Amniotic epithelial cell (primary cell): ENCODE measurements around the gene EFEMP1.
A peak's percentile ranks its signal among the peaks of the same experiment; 100 is the strongest.

Experiments
- DNase-seq: peaks from one replicate; pipeline ENCODE4 v3.0.0-alpha.2; 2010; ENCODE audit warnings: low read depth

Gene EFEMP1, protein sequence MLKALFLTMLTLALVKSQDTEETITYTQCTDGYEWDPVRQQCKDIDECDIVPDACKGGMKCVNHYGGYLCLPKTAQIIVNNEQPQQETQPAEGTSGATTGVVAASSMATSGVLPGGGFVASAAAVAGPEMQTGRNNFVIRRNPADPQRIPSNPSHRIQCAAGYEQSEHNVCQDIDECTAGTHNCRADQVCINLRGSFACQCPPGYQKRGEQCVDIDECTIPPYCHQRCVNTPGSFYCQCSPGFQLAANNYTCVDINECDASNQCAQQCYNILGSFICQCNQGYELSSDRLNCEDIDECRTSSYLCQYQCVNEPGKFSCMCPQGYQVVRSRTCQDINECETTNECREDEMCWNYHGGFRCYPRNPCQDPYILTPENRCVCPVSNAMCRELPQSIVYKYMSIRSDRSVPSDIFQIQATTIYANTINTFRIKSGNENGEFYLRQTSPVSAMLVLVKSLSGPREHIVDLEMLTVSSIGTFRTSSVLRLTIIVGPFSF

DNA sequence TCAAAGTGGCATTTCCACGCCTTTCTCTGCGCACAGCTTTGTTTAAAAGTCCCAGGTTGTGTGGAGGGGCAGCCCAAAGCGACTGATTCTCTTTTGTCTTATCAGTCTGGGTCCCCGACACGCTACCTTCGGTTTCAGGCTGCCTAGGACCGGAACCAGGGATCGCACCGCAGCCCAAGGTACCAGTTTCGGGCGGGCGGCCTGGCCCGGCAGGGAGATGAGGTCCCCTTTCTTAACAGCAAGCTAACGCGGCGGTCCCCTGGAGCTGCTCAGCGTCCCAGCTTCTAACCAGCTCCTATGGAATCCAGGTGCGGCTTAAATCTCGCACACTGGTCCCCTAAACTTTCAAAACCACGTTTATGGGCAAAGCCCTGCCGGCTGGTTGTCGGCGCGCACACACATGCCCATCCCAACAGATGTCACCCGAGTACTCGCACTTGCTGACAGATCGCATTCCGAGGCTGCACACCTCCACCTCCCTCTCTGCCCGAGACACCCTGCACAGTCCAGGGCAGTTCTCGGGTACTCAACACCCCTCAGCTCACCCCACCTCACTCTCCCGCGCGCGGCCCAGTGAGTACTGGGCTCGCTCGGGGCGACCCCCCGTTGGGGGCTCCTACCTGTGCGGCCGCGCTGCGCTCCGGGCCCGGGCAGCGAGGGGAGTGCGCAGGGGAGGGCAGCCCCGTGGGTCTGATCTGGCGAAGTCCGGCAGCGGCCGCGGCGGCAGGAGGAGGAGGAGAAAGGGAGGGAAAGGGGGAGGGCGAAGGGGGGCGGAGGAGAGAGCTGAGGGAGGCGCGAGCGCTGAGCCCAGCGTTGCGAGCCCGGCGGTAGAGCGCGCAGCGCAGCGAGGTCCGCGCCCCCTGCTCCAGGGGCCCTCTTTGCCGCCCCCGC, at the start of gene EFEMP1:
Gene EFEMP1, minus strand, starts transcription at position 692 of the 891 bp plus-strand sequence. CDS start 1,342 bp downstream, outside the sequence.
- peak; percentile 77 for DNase-seq

DNA sequence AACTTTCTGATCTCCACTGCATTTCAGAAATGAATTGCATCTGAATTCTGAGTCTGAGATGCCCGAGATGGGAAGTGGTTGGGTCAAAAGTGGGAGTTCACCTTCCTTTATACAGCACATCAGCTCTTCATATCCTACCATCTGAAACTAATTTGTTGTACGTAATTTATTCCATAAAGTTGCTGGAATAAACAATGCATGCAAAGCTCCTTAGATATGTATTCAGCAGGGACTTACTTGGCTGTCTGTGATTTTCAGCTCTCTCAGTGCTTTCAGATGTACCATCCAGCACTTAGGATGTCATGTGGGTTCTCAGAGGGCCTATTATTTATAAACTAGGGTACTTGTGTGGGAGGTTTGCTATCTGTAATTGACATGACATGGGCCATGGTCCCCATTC, 46.9 kb upstream of the EFEMP1 start:
- DNase-seq, result no peak

DNA sequence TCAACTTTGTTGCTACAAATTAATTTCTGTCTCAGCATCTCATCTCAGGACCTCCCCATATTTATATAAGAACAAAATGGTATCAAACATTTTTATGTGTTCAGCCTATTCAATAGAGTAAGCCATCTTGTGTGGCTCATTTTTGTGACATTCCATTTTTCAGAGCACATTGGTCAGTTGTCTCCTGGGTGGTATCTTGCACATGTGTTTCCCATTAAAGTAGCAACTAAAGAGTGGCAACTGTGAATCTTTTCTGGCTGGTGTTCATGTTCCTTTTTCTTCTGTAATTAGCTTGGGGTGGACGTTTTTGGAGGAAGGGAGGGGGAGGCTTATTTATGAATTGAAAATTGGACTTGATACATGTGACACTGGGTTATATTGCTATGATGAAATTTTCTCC, 45.4 kb upstream of the EFEMP1 start:
- DNase-seq, result no peak

DNA sequence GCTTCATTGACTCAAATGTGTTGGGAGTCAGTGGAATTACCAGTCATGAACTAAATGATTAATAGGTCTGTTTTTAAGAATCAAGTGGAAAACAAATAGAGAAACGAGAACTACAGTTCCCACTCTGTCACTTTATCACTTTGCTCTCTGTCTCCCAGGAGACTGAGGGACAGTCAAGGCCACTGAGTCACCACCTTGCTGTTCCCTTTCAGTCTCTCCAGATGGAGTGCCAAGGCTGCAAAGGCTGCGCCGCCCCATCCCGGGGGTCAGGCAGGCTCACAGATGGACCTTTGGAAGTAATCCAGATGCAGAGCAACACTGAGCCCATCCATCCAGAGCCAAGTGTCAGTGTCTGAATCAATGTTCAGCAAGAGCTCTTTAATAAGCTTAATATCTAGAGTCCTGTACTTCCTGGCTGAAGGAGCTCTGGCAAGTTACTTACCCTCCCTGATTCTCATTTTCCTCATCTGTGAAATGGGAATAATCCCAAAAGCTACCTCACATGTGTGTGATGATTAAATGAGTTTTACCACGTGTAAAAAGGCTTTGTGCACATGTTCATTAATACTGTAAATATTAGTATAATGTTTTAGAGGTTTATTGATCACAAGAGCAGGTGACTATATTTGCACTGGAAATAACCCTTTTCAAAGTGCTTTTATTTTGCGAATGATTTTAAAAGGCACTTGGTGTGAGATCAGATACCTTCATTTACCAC, 43.0 kb upstream of the EFEMP1 start:
- DNase-seq, result no peak

DNA sequence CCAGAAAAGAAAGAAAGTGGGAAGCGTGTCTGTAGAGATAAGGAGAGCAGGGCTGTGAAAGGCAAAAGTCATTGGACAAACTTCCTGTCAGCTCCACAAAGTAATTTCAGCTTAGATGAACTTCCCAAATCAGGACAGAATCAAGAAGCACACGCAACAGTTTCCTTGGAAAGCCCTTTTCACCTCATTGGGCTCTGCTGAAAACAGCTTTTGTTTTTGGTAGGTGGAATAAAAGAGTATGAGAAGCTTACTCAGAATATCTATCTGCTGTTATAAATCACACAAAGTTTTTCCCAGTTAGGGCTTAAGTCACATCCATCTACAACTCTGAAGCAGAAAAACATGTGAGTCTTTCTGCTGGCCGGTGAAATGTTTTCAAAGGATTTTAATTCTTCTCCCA, 42.4 kb upstream of the EFEMP1 start:
- DNase-seq, result peak; percentile 89

DNA sequence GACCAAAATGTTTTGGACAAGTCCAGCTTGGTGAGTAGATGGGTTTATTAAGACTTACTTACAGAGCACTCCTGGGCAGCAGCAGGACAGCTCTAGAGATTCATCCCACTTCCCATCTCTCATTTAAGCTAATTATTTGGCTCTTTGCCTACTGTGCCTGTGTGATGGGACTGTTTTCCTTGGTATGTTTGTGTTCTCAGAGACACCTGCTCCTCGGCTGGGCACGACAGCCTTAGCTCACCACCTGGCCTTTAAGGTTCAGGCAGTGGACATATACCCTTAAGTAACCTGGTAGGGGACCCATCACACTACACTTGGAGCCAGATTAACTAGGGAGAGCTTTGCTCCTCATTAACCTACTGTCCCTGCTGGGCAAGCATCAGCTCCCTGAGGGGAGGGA, 41.7 kb upstream of the EFEMP1 start:
- no peak for DNase-seq

DNA sequence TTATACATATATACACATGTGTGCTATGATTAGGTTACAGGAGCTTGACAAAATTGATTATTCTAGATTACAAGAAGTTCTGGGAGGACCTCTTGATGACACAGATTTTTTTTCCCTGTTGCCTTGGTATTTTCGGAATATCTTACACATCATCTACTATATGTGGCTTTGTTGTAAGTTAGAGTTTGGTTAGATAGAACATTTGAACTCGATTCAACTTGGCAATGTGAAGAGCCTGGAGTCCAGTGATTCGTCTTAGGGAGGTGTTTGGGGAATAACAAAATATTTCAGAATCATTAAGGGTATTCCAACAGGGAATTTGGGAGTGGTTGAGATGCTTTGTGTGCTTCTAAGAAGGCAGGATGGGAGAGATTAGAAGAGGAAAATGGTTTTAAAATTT, 39.3 kb upstream of the EFEMP1 start:
- DNase-seq, result no peak

DNA sequence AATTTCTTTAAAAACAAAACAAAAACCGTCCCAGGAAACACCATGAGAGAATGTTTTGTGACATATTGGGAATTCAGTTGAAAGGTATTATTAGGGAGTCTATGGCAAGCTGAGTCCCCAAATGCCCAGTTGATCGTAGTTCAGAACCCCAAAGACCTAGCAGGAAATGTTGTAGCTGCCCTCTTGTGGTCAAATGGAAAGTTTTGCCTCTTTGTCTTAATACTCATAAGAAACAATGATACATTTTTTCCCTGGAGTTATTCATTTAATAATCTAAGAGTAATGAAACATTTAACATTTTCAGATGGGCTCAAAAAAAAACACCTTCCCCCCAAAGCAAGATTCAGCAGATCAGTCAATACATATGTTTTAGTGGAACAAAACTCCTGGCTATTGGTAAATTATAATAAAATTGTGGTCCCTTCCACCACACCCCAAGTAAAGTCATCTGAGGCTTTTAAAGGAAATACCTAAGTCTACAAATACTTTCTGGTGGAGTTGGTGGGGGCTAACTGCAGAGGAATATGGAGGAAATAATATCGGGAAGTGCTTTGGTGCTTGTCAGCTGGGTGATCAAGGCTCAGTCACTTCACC, 37.8 kb upstream of the EFEMP1 start:
- DNase-seq, result peak; percentile 72

DNA sequence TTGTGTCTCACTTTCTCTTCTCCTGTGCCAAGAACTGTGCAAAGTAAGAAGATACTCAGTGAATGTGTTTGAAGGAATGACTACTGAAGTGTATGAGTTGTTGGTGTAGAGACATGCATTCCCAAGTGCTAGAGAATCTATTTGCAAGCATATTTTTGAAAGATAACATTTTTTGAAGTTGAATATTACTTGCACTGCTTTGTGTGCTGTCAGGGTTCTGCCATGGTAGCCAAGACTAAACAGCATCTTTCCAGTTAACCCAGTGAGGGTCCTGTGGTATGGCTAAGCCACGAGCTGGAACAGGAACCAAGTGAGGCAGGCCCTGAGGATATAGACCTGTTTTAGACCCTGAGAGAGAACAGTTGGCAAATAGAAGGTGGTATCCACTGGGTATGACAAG, 35.2 kb upstream of the EFEMP1 start:
- peak; percentile 49 for DNase-seq

DNA sequence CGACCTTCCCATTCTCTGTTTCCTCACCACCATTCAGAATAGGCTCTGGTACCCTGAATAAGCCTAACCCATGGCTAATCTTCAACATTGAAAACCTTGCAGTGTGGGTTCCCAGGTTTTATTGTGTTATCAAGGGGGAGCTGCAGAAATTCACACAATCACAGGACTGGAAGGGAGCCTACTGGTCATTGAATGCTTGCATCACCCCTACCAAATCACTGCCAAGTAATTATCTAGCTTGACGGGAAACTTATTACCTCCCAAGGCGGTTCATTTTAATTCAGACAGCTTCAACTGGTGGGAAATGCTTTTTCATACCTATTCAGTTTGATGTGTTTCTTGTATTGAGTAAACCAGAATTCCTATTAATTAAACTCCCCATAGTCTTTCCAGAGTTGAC, 33.6 kb upstream of the EFEMP1 start:
- DNase-seq, result peak; percentile 74

DNA sequence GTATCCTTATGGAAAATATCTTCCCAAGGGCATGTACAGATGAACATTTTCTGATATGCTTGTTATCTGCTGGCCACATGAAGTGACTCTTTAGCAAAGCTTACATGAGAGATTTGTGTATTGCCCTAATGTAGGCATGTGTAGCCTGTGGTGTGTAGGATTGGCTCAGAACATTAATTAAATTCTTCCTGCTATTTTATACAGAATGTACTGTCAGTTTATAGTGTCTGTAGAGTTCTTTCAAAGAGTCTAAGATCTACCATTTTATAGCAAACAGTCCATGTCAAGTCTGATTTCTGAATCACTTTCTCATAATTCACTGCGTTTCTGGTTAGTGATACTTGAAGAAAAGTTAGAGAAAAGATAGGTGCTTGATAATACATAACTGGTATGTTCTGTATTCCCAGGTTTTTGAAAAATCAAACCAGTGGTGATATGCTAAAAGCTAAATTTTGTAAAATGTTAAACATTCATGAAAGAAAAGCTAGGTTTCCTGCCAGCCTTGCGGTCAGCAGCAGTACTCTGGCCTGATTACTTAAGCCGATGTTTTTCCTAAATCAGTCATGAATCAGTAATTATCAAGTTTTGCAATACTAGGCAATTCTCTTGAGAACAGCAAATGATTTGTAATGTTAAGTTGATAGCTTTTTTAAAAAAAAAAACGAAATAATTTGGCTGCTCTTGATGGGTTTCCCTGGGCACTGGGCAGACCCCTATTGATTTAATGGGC, 30.9 kb upstream of the EFEMP1 start:
- DNase-seq, result peak; percentile 97

DNA sequence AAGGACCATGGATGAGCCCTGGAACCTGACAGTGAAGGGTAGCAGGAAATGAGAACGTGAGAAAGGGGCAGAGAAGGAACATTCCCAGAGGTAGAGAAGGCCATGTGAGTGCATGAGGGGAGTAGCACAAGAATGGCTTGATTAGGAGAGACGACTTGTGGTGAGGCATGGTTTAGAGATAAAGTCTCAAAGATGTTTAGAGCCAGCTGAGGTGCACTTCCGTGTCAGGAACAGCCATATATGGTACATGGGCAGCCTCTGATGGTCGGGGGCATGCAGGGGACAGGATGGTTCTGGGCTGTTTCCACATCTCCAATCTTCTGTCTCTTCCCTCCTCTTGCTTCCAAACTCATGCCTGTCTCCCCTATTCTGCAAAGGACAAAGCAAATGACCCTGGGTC, 28.8 kb upstream of the EFEMP1 start:
- DNase-seq, result peak; percentile 99

DNA sequence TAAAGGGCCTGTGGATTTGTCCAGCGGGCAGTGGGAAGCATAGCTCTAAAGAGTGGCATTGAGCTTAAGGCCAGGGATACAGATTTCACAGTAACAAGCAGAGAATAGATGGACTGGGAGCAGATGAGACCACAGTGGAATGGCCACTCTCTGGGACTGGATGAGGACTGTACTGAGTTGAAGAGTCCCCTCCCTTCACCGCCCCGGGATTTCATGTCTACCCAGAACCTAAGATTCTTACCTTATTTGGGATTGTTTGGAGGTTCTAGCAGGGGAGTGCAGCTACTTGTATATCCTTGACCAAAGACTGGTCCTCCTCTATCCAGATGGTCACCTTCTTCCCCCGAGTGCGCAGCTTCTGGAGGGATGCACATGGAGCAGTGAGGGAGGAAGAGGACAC, 28.0 kb upstream of the EFEMP1 start:
- no peak for DNase-seq

DNA sequence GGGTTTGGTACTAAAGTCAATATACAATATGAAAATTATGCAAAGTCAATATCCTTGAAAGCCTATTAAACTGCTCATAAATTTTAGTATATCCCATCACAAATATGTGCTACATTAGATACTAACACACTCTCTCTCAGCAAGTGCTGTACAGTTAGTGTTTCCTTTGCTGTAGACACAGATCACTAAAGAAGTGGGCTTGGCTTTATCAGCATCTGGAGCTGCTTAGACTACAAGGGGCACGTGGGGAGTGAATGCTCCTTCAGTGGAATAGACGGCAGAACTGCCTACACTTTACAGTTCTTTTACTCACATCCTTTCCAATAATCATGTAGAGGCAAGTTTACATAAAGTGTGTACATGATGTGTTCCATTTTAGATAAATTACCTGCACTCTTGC, 26.0 kb upstream of the EFEMP1 start:
- DNase-seq, result no peak

DNA sequence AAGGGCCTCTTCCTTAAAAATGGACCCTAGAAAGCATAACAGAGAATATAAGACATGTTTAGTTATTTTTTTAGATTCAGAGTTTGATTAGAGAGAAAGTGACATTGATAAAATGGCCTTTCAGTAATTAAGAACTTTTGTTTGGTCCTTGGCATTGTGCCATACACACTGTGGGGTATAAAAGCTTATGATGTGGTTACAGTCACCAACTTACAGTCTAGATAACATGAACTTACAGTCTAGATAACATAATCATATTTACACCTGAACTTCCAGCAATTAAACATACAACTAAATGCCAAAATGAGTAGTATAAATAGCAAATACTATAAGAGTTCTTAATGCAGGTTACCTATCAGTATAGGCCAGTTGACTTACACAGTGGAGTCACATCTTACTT, 25.6 kb upstream of the EFEMP1 start:
- DNase-seq, result no peak

DNA sequence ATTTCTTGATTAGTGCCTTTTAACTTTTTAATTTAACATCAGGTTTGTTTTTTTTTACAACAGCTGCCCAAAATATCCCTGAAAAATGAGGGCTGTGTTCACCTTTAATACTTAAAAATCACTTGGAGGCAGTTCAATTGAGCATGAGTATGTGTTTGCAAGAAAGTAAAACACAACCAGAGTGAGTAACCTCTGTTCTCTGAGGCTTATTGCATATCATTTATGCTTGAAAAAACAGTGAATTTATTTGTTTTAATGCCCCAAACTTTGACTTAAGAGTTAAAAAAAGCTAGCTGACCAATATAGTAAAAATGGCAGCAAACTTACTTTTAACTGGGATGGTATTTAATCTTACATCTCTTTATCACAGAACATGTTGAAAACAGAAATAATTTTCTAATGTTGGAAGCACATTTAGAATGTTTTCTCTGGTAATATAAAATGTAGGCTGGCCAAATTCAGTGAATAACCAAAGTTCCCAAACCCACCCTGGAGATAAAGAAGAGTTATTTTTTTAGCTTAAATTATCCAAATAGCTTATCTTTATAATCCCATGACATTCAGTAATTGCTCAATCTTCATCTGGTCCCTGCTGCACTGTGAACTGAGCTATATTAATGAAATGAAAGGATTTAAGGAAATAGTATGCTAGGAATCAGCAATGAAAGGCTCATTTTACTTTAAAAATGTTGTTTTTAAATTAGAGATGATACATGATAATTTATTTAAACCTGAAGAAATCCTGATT, 24.8 kb upstream of the EFEMP1 start:
- peak; percentile 61 for DNase-seq

DNA sequence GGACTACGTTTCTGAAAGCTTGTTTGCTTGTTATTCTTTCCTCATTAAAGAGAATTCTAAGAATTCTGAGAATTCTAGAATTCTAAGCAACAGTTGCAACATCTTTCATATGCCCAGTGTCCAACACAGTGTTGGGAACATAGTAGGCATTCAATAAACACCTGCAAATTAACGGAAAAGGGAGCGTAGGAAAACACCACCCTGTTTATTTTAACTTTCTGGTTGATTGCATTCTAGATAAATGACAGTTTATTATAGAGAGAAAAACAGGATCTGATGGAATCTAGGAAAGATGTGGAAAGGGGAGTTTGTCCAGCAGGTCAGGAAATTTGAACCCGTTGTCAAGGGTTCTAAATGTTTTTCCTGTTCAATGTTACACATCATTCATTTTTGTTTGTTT, 24.2 kb upstream of the EFEMP1 start:
- peak; percentile 38 for DNase-seq

DNA sequence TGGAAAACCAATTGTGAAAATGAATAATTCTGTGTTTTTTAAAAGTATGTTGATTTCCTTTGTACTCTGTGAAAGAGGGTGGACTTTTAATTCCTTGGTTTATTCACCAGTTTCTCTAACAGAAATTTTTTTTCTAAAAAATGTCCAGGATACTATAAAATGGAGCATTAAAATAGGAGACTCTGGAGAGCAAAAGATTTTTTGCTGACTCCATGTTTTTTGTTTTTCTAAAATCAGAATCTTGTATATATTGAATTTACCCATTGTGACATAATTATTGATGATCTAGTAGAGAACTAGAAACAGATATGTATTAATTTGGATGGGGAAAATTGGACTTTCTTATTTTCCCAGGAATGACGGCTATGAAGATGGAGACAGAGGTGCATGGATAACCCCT, 23.2 kb upstream of the EFEMP1 start:
- DNase-seq, result no peak

DNA sequence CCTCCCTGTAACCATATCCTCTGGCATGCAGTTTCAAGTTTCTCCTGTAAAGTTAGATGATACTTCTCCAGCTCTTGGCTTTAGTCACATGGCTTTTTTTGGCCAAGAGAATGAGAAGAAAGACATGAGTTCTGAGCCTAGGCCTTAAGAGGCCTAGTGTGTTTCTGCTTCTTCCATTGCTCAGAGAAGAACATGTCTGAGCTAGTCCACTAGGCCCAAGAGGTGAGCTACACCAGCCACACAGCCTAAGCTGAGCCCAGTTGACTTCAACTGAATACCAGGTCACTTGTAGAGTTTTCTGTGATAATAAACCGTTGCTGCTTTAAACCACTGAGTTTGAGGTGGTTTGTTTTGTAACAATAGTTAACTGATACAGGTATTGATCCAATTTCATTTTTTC, 19.9 kb upstream of the EFEMP1 start:
- no peak for DNase-seq

DNA sequence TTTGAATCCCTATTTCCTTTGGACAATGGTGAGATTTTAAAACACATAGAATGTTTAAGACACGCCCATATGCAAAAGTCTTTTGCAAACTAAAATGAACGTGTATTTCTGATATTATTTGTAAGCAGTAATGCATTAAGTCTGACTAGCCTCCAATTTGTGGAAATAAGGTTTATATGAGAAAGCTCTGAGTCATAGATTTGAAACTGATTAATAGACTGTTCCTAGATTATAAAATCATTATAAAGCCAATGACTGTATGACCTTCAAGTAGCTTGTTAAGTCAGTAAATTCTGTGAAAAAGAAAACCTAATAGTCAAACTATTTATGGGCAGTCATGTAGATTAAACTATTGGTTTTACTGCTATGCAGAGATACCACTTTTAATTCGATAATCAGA, 12.8 kb upstream of the EFEMP1 start:
- no peak for DNase-seq

DNA sequence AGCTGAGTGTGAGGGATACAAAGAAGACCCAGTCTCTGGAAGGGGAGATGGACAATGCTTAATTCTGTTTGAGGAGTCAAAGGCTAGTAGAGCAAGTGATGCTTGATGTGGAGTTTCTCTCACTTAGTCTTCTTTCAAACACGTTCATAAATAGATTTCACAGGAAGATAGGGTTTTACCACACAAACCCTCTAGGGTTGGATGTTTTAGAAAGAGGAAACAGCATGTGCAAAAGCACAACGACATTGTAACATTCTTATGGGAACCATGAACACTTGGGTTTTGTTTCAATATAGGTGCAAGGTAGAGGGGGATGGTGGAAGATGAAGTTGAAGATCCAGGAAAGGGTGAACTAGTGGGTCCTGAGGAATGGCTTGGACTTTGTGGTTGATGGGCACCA, 10.8 kb upstream of the EFEMP1 start:
- DNase-seq, result no peak
